ENCODE measurements around the gene HNRNPUL1. TPM values are rescaled to one million over a fixed set of nuclear protein-coding genes. Genes with fewer than 3 reads are reported as not detected.

Gene HNRNPUL1
- total RNA-seq, 1 donor from 2014 or later = 126 TPM

GRCh38 chr19:41269055-41269454, 4.9 kb downstream of the HNRNPUL1 start:
- no peak overlapping the region for H2AFZ ChIP-seq (replicated peaks)
- H3K9ac ChIP-seq = no peak overlapping the region
- TF ChIP-seq CTCF (IDR thresholded peaks at IDR 0.05) = no peak
- TF ChIP-seq EZH2 (IDR thresholded peaks at IDR 0.05) = no peak
- no peak for TF ChIP-seq EZH2phosphoT487 (IDR thresholded peaks at IDR 0.05)
- Mint-ChIP-seq H3K4me1 (peaks cover 18% of the 10 kb centered on the region), H3K36me3 (peaks cover 20% of the 10 kb centered on the region), H3K27ac (no peak overlapping the region), H3K4me3 (no peak overlapping the region), H3K9me3 (no peaks in the 10 kb centered on the region), H3K27me3 (ENCODE audit: insufficient read depth, low read depth) (peaks cover 8% of the 10 kb centered on the region)
- peaks cover 18% of the 10 kb centered on the region for H3F3A ChIP-seq (ENCODE audit: low read depth)
- no peaks in the 10 kb centered on the region for H3K9me3 ChIP-seq (ENCODE audit: low read depth)
- peaks cover 64% of the 10 kb centered on the region for H4K20me1 ChIP-seq (ENCODE audit: low read depth)
- no peak overlapping the region for H3K4me3 ChIP-seq
- no peak overlapping the region for H3K4me2 ChIP-seq
- no peak overlapping the region for H3K27ac ChIP-seq
- peaks cover 68% of the 10 kb centered on the region for H3K79me2 ChIP-seq (ENCODE audit: low read depth)
- H3K36me3 ChIP-seq = peaks cover 26% of the 10 kb centered on the region
- H3K4me1 ChIP-seq = peaks cover 16% of the 10 kb centered on the region
- no peaks in the 10 kb centered on the region for H3K27me3 ChIP-seq
- no peak for DNase-seq (ENCODE audit: low spot score)

- Histone ChIP-seq H3K9me3 (ENCODE audit: low read depth) (no peaks in the 10 kb centered on the region), H3K4me3 (no peak overlapping the region), H3K27me3 (no peaks in the 10 kb centered on the region), H3K4me2 (no peak overlapping the region), H3K79me2 (ENCODE audit: low read depth) (peaks cover 65% of the 10 kb centered on the region), H2AFZ (replicated peaks) (no peak overlapping the region), H3K36me3 (peaks cover 31% of the 10 kb centered on the region), H3K9ac (no peak overlapping the region), H3K4me1 (peaks cover 16% of the 10 kb centered on the region), H4K20me1 (ENCODE audit: low read depth) (peaks cover 65% of the 10 kb centered on the region), H3F3A (ENCODE audit: low read depth) (peaks cover 15% of the 10 kb centered on the region), H3K27ac (no peak overlapping the region)
- peaks cover 18% of the 10 kb centered on the region for H3K4me1 Mint-ChIP-seq
- peaks cover 23% of the 10 kb centered on the region for H3K36me3 Mint-ChIP-seq
- no peak for TF ChIP-seq EZH2 (IDR thresholded peaks at IDR 0.05)
- no peak for TF ChIP-seq EZH2phosphoT487 (IDR thresholded peaks at IDR 0.05)
- no peak for TF ChIP-seq CTCF (IDR thresholded peaks at IDR 0.05)
- no peak overlapping the region for H3K27ac Mint-ChIP-seq
- H3K27me3 Mint-ChIP-seq (ENCODE audit: insufficient read depth, low read depth) = peaks cover 8% of the 10 kb centered on the region
- DNase-seq (ENCODE audit: low spot score) = no peak
- no peaks in the 10 kb centered on the region for H3K9me3 Mint-ChIP-seq
- no peak overlapping the region for H3K4me3 Mint-ChIP-seq
Measured at GRCh38 chr19:41269571-41269970, 5.4 kb downstream of the HNRNPUL1 start.

- Histone ChIP-seq H3K27me3 (no peaks in the 10 kb centered on the region), H3K4me1 (no peaks in the 10 kb centered on the region), H3K27ac (no peak overlapping the region), H4K20me1 (ENCODE audit: low read depth) (peaks cover 48% of the 10 kb centered on the region), H3F3A (ENCODE audit: low read depth) (peaks cover 6% of the 10 kb centered on the region), H2AFZ (replicated peaks) (no peak overlapping the region), H3K4me3 (no peak overlapping the region), H3K9ac (no peak overlapping the region), H3K79me2 (ENCODE audit: low read depth) (peaks cover 35% of the 10 kb centered on the region), H3K9me3 (ENCODE audit: low read depth) (no peaks in the 10 kb centered on the region), H3K36me3 (peaks cover 38% of the 10 kb centered on the region), H3K4me2 (no peak overlapping the region)
- TF ChIP-seq CTCF (IDR thresholded peaks at IDR 0.05) = no peak
- TF ChIP-seq EZH2phosphoT487 (IDR thresholded peaks at IDR 0.05) = no peak
- TF ChIP-seq EZH2 (IDR thresholded peaks at IDR 0.05) = no peak
- Mint-ChIP-seq H3K9me3 (no peaks in the 10 kb centered on the region), H3K4me1 (no peaks in the 10 kb centered on the region), H3K36me3 (peaks cover 34% of the 10 kb centered on the region), H3K27me3 (ENCODE audit: insufficient read depth, low read depth) (no peaks in the 10 kb centered on the region), H3K4me3 (no peak overlapping the region), H3K27ac (no peak overlapping the region)
- no peak for DNase-seq (ENCODE audit: low spot score)
Measured at GRCh38 chr19:41273076-41273475, 8.9 kb downstream of the HNRNPUL1 start.
